ENCODE data around the gene RGMB. TPM values are rescaled to one million over a fixed set of nuclear protein-coding genes. Genes with fewer than 3 reads are reported as not detected.

The RGMB gene
- total RNA-seq, 2 donors from 2014 or later = 0.74 to 0.78 TPM

GRCh38 chr5:98843481-98843880 lies 70.0 kb downstream of the RGMB start:
- Mint-ChIP-seq H3K27ac (no peak overlapping the region), H3K27me3 (no peaks in the 10 kb centered on the region), H3K4me1 (ENCODE audit: low read depth in 2 of 2) (peaks cover 0 to 3% of the 10 kb centered on the region in 2 donors), H3K4me3 (no peak overlapping the region), H3K36me3 (no peaks in the 10 kb centered on the region), H3K9me3 (no peaks in the 10 kb centered on the region)
- ATAC-seq = no peak
- no peak for DNase-seq (ENCODE audit: low spot score)

GRCh38 chr5:98844865-98845264 lies 71.4 kb downstream of the RGMB start:
- ATAC-seq = no peak
- Mint-ChIP-seq H3K4me3 (no peak overlapping the region), H3K4me1 (ENCODE audit: low read depth in 2 of 2) (peaks cover 0 to under 1% of the 10 kb centered on the region in 2 donors), H3K9me3 (no peaks in the 10 kb centered on the region), H3K27ac (no peak overlapping the region), H3K27me3 (no peaks in the 10 kb centered on the region), H3K36me3 (no peaks in the 10 kb centered on the region)
- no peak for DNase-seq (ENCODE audit: low spot score)

- Mint-ChIP-seq H3K36me3 (no peaks in the 10 kb centered on the region), H3K4me3 (no peak overlapping the region), H3K27ac (no peak overlapping the region), H3K9me3 (no peaks in the 10 kb centered on the region), H3K4me1 (ENCODE audit: low read depth in 2 of 2) (no peaks in the 10 kb centered on the region), H3K27me3 (no peaks in the 10 kb centered on the region)
- DNase-seq (ENCODE audit: low spot score) (no peak), ATAC-seq (no peak)
These were observed 72.4 kb downstream of the RGMB start for GRCh38 chr5:98845878-98846277.

Other genes starting within 250 kb of the RGMB start
- gene CHD1, start 155.3 kb downstream of the RGMB start, total RNA-seq = 10 to 100 TPM; 64.8 to 68.0 TPM

Data from natural killer cell treated with Interleukin-12 subunit alpha and Interleukin-12 subunit beta and Interleukin-15 and Interleukin-18, amount 100 ng/mL, for 72 hours (primary cell).